ENCODE data around the gene MBTD1. TPM values are rescaled to one million over a fixed set of nuclear protein-coding genes. Genes with fewer than 3 reads are reported as not detected.

MBTD1 gene
- total and polyA plus RNA-seq, 9 of the 15 experiments (the other 6 are each of a cell fraction or from before 2014, with no cell fraction given), result 2.1 to 26.3 (median 13.3) TPM

DNA sequence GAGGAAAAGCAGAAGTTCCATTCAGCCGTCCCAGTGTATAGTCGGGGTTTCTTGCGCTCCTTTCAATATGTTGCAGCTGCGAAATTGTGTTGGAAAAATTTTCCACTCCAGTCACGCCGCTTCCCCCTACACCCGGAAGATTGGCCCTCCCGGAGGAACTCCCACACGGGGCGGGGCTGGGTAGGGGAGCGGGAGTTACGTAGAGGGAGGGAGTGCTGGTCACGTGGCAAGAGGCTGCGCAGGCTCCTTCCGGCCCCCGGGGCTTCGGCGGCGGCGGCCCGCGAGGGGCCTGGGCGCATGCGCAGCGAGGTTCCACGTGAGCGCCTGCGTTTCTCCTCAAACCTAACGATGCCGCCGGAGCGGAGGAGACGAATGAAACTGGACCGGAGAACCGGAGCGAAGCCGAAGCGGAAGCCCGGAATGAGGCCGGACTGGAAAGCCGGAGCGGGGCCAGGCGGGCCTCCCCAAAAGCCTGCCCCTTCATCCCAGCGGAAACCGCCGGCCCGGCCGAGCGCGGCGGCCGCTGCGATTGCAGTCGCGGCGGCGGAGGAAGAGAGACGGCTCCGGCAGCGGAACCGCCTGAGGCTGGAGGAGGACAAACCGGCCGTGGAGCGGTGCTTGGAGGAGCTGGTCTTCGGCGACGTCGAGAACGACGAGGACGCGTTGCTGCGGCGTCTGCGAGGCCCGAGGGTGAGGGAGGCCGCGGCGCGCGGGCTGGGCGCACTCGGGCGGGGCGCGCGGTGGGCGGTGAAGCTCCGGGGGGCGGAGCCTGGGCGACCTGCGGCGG lies 581 bp upstream of the MBTD1 start, which contains the start of gene UTP18 (continued):
- TF ChIP-seq KLF6 (CRISPR knock-in tag; IDR thresholded peaks at IDR 0.05; ENCODE audit: borderline replicate concordance) (no peak), SETDB1 (IDR thresholded peaks at IDR 0.05; ENCODE audit: low read length) (no peak), ZBTB17 (CRISPR knock-in tag; IDR thresholded peaks at IDR 0.05) (no peak; the same call in 1 of the 2 replicates), LEF1 (IDR thresholded peaks at IDR 0.05) (0 out of 2 replicates have a peak, but pooled peaks have one; percentile 43), STAG1 (CRISPR knock-in tag; IDR thresholded peaks at IDR 0.05; ENCODE audit: borderline replicate concordance) (no peak), RBM25 (IDR thresholded peaks at IDR 0.05; ENCODE audit: low read depth, low read length, severe bottlenecking) (no peak), RNF2 (IDR thresholded peaks at IDR 0.05) (peak; percentile 51; the same call in 1 of the 2 replicates), MBD2 (IDR thresholded peaks at IDR 0.05; ENCODE audit: borderline replicate concordance, low read depth) (peak; percentile 97), RCOR1 (IDR thresholded peaks at IDR 0.05; ENCODE audit: borderline replicate concordance in 1 of 2, low read depth in 2 of 2, low read length in 2 of 2) (peak in 1 of 2 experiments; percentile 64; a peak in 2 of 4 replicates), NCOA1 (IDR thresholded peaks at IDR 0.05; ENCODE audit: low read depth) (peak; percentile 79), PCBP1 (IDR thresholded peaks at IDR 0.05; ENCODE audit: low read depth, low read length, poor library complexity, severe bottlenecking) (peak; percentile 72), SMARCE1 (IDR thresholded peaks at IDR 0.05) (no peak), SIX5 (IDR thresholded peaks at IDR 0.05; ENCODE audit: borderline replicate concordance in 1 of 2, insufficient read depth in 1 of 2, low read depth in 1 of 2, low read length in 2 of 2) (peak in 1 of 2 experiments; percentile 25; a peak in 1 of 4 replicates), HMGN3 (IDR thresholded peaks at IDR 0.05; ENCODE audit: borderline replicate concordance, extremely low read depth, insufficient read length, low read depth, low read length) (no peak), RBM15 (IDR thresholded peaks at IDR 0.05; ENCODE audit: insufficient read depth, low read length) (no peak), RBBP5 (IDR thresholded peaks at IDR 0.05; ENCODE audit: borderline replicate concordance, insufficient read depth, low read length, poor library complexity, severe bottlenecking) (peak; percentile 81), RBM34 (IDR thresholded peaks at IDR 0.05; ENCODE audit: borderline replicate concordance, insufficient read depth, low read length) (no peak), ZKSCAN8 (CRISPR knock-in tag; IDR thresholded peaks at IDR 0.05) (no peak), MECOM (CRISPR knock-in tag; IDR thresholded peaks at IDR 0.05) (no peak), LARP7 (IDR thresholded peaks at IDR 0.05) (no peak), HCFC1 (IDR thresholded peaks at IDR 0.05; ENCODE audit: low read depth, low read length) (peak; percentile 32; the same call in 1 of the 2 replicates), FOSL1 (tag; conservative IDR thresholded peaks at IDR 0.05) (no peak), ILK (tag; IDR thresholded peaks at IDR 0.05; ENCODE audit: borderline replicate concordance, low read depth) (no peak), YBX1 (IDR thresholded peaks at IDR 0.05) (no peak)
- TF ChIP-seq, protein P1, sequence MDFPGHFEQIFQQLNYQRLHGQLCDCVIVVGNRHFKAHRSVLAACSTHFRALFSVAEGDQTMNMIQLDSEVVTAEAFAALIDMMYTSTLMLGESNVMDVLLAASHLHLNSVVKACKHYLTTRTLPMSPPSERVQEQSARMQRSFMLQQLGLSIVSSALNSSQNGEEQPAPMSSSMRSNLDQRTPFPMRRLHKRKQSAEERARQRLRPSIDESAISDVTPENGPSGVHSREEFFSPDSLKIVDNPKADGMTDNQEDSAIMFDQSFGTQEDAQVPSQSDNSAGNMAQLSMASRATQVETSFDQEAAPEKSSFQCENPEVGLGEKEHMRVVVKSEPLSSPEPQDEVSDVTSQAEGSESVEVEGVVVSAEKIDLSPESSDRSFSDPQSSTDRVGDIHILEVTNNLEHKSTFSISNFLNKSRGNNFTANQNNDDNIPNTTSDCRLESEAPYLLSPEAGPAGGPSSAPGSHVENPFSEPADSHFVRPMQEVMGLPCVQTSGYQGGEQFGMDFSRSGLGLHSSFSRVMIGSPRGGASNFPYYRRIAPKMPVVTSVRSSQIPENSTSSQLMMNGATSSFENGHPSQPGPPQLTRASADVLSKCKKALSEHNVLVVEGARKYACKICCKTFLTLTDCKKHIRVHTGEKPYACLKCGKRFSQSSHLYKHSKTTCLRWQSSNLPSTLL (IDR thresholded peaks at IDR 0.05), result no peak
- TF ChIP-seq, protein P2, sequence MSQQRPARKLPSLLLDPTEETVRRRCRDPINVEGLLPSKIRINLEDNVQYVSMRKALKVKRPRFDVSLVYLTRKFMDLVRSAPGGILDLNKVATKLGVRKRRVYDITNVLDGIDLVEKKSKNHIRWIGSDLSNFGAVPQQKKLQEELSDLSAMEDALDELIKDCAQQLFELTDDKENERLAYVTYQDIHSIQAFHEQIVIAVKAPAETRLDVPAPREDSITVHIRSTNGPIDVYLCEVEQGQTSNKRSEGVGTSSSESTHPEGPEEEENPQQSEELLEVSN (IDR thresholded peaks at IDR 0.05; ENCODE audit: borderline replicate concordance in 1 of 2, extremely low read depth in 1 of 2, insufficient read depth in 1 of 2, insufficient read length in 1 of 2, low read depth in 1 of 2, low read length in 1 of 2, poor library complexity in 1 of 2, severe bottlenecking in 1 of 2), result peak; percentile 70 to 94
